Fibroblast of pulmonary artery (primary cell): ENCODE results near the gene ARMC6.
A peak's percentile ranks its signal among the peaks of the same experiment; 100 is the strongest.

Source experiments
- DNase-seq: peaks from one replicate; pipeline ENCODE4 v3.0.0-alpha.2; 2010; ENCODE audit warnings: low read depth
- H3K4me3 ChIP-seq: replicated peaks from 2 replicates; pipeline ENCODE4 v1.5.1; 2011; ENCODE audit warnings: low read depth, mild to moderate bottlenecking, control low read depth, low read length, moderate library complexity
- CTCF ChIP-seq: IDR thresholded peaks from 2 replicates; pipeline ENCODE4 v1.5.1; 2011; ENCODE audit warnings: mild to moderate bottlenecking, control low read depth, low read length, inconsistent platforms; ENCODE audit errors: missing control alignments

Gene ARMC6

GRCh38 chr19:19057720-19058119 lies 24.3 kb downstream of the ARMC6 start:
- TF ChIP-seq CTCF = no peak
- H3K4me3 ChIP-seq = no peak overlapping the region
- no peak for DNase-seq

- TF ChIP-seq CTCF = no peak
- no peak overlapping the region for H3K4me3 ChIP-seq
- no peak for DNase-seq
Observed at GRCh38 chr19:19059018-19059836, 25.8 kb downstream of the ARMC6 start.

- no peak for TF ChIP-seq CTCF
- no peak for DNase-seq
- H3K4me3 ChIP-seq = no peak overlapping the region
Observed at GRCh38 chr19:19059837-19060611, 26.6 kb downstream of the ARMC6 start.

GRCh38 chr19:19061506-19061905 lies 28.1 kb downstream of the ARMC6 start:
- no peak for DNase-seq
- no peak overlapping the region for H3K4me3 ChIP-seq
- no peak for TF ChIP-seq CTCF

GRCh38 chr19:19062454-19063182 lies 29.2 kb downstream of the ARMC6 start:
- peak; percentile 16 for DNase-seq
- no peak for TF ChIP-seq CTCF
- H3K4me3 ChIP-seq = peak overlapping the region; percentile 56

- peak within 1 kb of the TSS; percentile 76 for H3K4me3 ChIP-seq
- TF ChIP-seq CTCF = no peak
- peak; percentile 100 for DNase-seq
Observed at GRCh38 chr19:19063183-19064097, 30.0 kb downstream of the ARMC6 start, which contains the start of gene SLC25A42. Gene SLC25A42 (plus strand): TSS chr19:19063994. CDS start chr19:19096125, 32,131 bp downstream.
